Liver (tissue), 9 donors: ENCODE data around the gene MUC2. TPM values are rescaled to one million over a fixed set of nuclear protein-coding genes. Genes with fewer than 3 reads are reported as not detected.

Experiments
- DNase-seq: peaks from one replicate; pipeline ENCODE4 v3.0.0-alpha.2; 2017; ENCODE audit warnings: low spot score
- H3K27ac ChIP-seq, 2 donors: one replicate each; pipeline ENCODE4 v1.7.0; 2013; ENCODE audit warnings: inconsistent platforms in 2 of 2, low read length in 2 of 2, control low read depth in 1 of 2, low read depth in 1 of 2, mild to moderate bottlenecking in 1 of 2
- H3K27me3 ChIP-seq, 4 donors: one replicate each; pipeline versions ENCODE4 v1.6.1 to v1.7.0; 2013; ENCODE audit warnings: low read length in 3 of 4, inconsistent platforms in 1 of 4, mild to moderate bottlenecking in 1 of 4, moderate library complexity in 1 of 4; ENCODE audit not compliant: control insufficient read depth in 4 of 4, insufficient read depth in 4 of 4
- H3K36me3 ChIP-seq, 4 donors: one replicate each; pipeline versions ENCODE4 v1.6.1 to v1.7.0; 2013; ENCODE audit warnings: low read length in 3 of 4, mild to moderate bottlenecking in 3 of 4, low read depth in 1 of 4, moderate library complexity in 1 of 4; ENCODE audit not compliant: control insufficient read depth in 4 of 4, insufficient read depth in 3 of 4
- H3K4me1 ChIP-seq, 4 donors: one replicate each; pipeline versions ENCODE4 v1.6.1 to v1.7.0; 2013; ENCODE audit warnings: low read length in 3 of 4, mild to moderate bottlenecking in 3 of 4, moderate library complexity in 1 of 4; ENCODE audit not compliant: control insufficient read depth in 4 of 4, insufficient read depth in 4 of 4
- H3K4me3 ChIP-seq, 3 donors: one replicate each; pipeline versions ENCODE4 v1.6.1 to v1.7.0; 2013; ENCODE audit warnings: low read length in 3 of 3, control low read depth in 1 of 3, low read depth in 1 of 3, mild to moderate bottlenecking in 1 of 3
- H3K9ac ChIP-seq, 2 donors: one replicate each; pipeline ENCODE4 v1.7.0; 2013; ENCODE audit warnings: low read length in 2 of 2, mild to moderate bottlenecking in 2 of 2, moderate library complexity in 2 of 2, control low read depth in 1 of 2, low read depth in 1 of 2
- H3K9me3 ChIP-seq, 4 donors: one replicate each; pipeline versions ENCODE4 v1.6.1 to v1.7.0; 2013; ENCODE audit warnings: low read length in 3 of 4; ENCODE audit not compliant: control insufficient read depth in 4 of 4
- ATF3 ChIP-seq: IDR thresholded peaks from 2 replicates; pipeline ENCODE4 v1.6.1; 2016; ENCODE audit warnings: antibody characterized with exemption
- CTCF ChIP-seq: fragments of 150-350 bp; IDR thresholded peaks from 2 replicates; pipeline ENCODE4 v1.5.1; 2017; ENCODE audit warnings: improper control_type of control experiment, low read depth, low read length; ENCODE audit not compliant: missing input control
- EGR1 ChIP-seq, 2 donors: IDR thresholded peaks; 2 replicates each; pipeline ENCODE4 v1.6.1; 2016 to 2018; ENCODE audit warnings: antibody characterized with exemption in 2 of 2, low read depth in 2 of 2
- FOXA1 ChIP-seq: IDR thresholded peaks from 2 replicates; pipeline ENCODE4 v1.6.1; 2016; ENCODE audit warnings: antibody characterized with exemption
- FOXA2 ChIP-seq: IDR thresholded peaks from 2 replicates; pipeline ENCODE4 v1.6.1; 2016; ENCODE audit warnings: antibody characterized with exemption
- GABPA ChIP-seq, 2 donors: IDR thresholded peaks in 1 of 2; conservative IDR thresholded peaks in 1 of 2; 2 replicates each; pipeline ENCODE4 v1.6.1; 2016; ENCODE audit warnings: antibody characterized with exemption in 2 of 2, mild to moderate bottlenecking in 1 of 2, moderate library complexity in 1 of 2
- HNF4A ChIP-seq, 2 donors: conservative IDR thresholded peaks; 2 replicates each; pipeline ENCODE4 v1.6.1; 2016; ENCODE audit warnings: antibody characterized with exemption in 2 of 2, mild to moderate bottlenecking in 2 of 2
- HNF4G ChIP-seq: IDR thresholded peaks from 2 replicates; pipeline ENCODE4 v1.6.1; 2016; ENCODE audit warnings: antibody characterized with exemption
- JUND ChIP-seq, 2 donors: IDR thresholded peaks; 2 replicates each; pipeline ENCODE4 v1.6.1; 2016; ENCODE audit warnings: antibody characterized with exemption in 2 of 2
- MAX ChIP-seq: IDR thresholded peaks from 2 replicates; pipeline ENCODE4 v1.6.1; 2016; ENCODE audit warnings: antibody characterized with exemption
- NR2F2 ChIP-seq: IDR thresholded peaks from 2 replicates; pipeline ENCODE4 v1.6.1; 2016; ENCODE audit warnings: antibody characterized with exemption
- RAD21 ChIP-seq, 2 donors: IDR thresholded peaks; 2 replicates each; pipeline ENCODE4 v1.6.1; 2016; ENCODE audit warnings: antibody characterized with exemption in 2 of 2, mild to moderate bottlenecking in 2 of 2
- REST ChIP-seq: IDR thresholded peaks from 2 replicates; pipeline ENCODE4 v1.6.1; 2016; ENCODE audit warnings: antibody characterized with exemption, mild to moderate bottlenecking
- RXRA ChIP-seq, 2 donors: IDR thresholded peaks; 2 replicates each; pipeline ENCODE4 v1.6.1; 2017 to 2018; ENCODE audit warnings: antibody characterized with exemption in 2 of 2, mild to moderate bottlenecking in 1 of 2
- SP1 ChIP-seq: IDR thresholded peaks from 2 replicates; pipeline ENCODE4 v1.6.1; 2018; ENCODE audit warnings: antibody characterized with exemption, mild to moderate bottlenecking
- TAF1 ChIP-seq: conservative IDR thresholded peaks from 2 replicates; pipeline ENCODE4 v1.6.1; 2016; ENCODE audit warnings: antibody characterized with exemption, mild to moderate bottlenecking
- YY1 ChIP-seq: IDR thresholded peaks from 2 replicates; pipeline ENCODE4 v1.6.1; 2016; ENCODE audit warnings: antibody characterized with exemption, mild to moderate bottlenecking
- ZBTB33 ChIP-seq: IDR thresholded peaks from 2 replicates; pipeline ENCODE4 v1.6.1; 2016; ENCODE audit warnings: antibody characterized with exemption
- WGBS: extraction: QIAGEN DNeasy Blood & Tissue Kit; methylation state at CpG from one replicate; pipeline ENCODE4 v1.1.7; 2013; 5-methylcytosine and 5-hydroxymethylcytosine counted together
- polyA plus RNA-seq, 2 donors: library from polyadenylated mRNA; stranded (reverse) in 1 of 2; unstranded in 1 of 2; fragments of 200-250 nt in 1 of 2; fragments of >200 nt in 1 of 2; fragmentation: Nextera tagmentation in 1 of 2; extraction: Ambion mirVana in 1 of 2; gene quantifications; one replicate each; pipeline versions ENCODE4 v1.2.1 to v1.2.3, GENCODE V29; 2013 to 2015
- total RNA-seq, 2 donors: library from RNA; depleted of rRNA; stranded (reverse); fragments of >200 nt; gene quantifications; one replicate each; pipeline ENCODE4 v1.2.3, GENCODE V29; 2014
- donor health status: healthy.
- donor health status: healthy.
- donor health status: healthy.
- donor health status: healthy.
- donor health status: healthy.

MUC2 gene
- total and polyA plus RNA-seq, 4 donors = under 0.01 TPM; not detected in 3

GRCh38 chr11:1117992-1118391 lies 43.3 kb downstream of the MUC2 start (continued):
- TF ChIP-seq MAX = no peak
- TF ChIP-seq FOXA1 = no peak

GRCh38 chr11:1118755-1119603 lies 44.3 kb downstream of the MUC2 start:
- H3K9ac ChIP-seq = no peak overlapping the region
- H3K27me3 ChIP-seq = no peaks in the 10 kb centered on the region
- TF ChIP-seq HNF4A (conservative IDR thresholded peaks at IDR 0.05) (no peak), RXRA (IDR thresholded peaks at IDR 0.05) (no peak), EGR1 (IDR thresholded peaks at IDR 0.05; ENCODE audit: low read depth in 2 of 2) (no peak), NR2F2 (no peak), TAF1 (no peak), JUND (IDR thresholded peaks at IDR 0.05) (no peak), SP1 (no peak), MAX (no peak), RAD21 (IDR thresholded peaks at IDR 0.05) (no peak), ZBTB33 (no peak), ATF3 (no peak), FOXA1 (no peak), YY1 (no peak), REST (no peak), GABPA (IDR thresholded peaks at IDR 0.05 in 1 of 2, conservative IDR thresholded peaks at IDR 0.05 in 1 of 2) (no peak), CTCF (no peak), HNF4G (no peak), FOXA2 (no peak)
- H3K4me3 ChIP-seq = no peak overlapping the region
- no peaks in the 10 kb centered on the region for H3K9me3 ChIP-seq
- no peaks in the 10 kb centered on the region for H3K36me3 ChIP-seq
- WGBS = 72% methylated on average over 22 of the region's 22 CpGs
- no peaks in the 10 kb centered on the region for H3K4me1 ChIP-seq
- no peak for DNase-seq
- H3K27ac ChIP-seq = no peak overlapping the region
